CD4-positive, alpha-beta T cell (primary cell): ENCODE data around the gene CWC27. TPM values are rescaled to one million over a fixed set of nuclear protein-coding genes. Genes with fewer than 3 reads are reported as not detected.

Source experiments
- ATAC-seq: fragments of 200-7000 bp; cut with Tn5 transposase; one replicate; pipeline ENCODE4 v1.10.0; 2022; ENCODE audit warnings: mild to moderate bottlenecking; ENCODE audit not compliant: poor library complexity
- CTCF ChIA-PET: fragments of 350-600 bp; sonication (Branson Sonifier 250); formaldehyde crosslinking; loops from one replicate; lab custom pipeline; 2021; ENCODE audit warnings: antibody characterized with exemption, inconsistent platforms; lab: Charles Lee
- POLR2A ChIA-PET: fragments of 350-600 bp; sonication (Branson Sonifier 250); formaldehyde crosslinking; loops from one replicate; lab custom pipeline; 2021; ENCODE audit warnings: antibody characterized with exemption, inconsistent platforms; lab: Charles Lee
- DNase-seq, 14 experiments: peaks; one replicate each; pipeline ENCODE4 v3.0.0-alpha.2; 2013 to 2020; ENCODE audit warnings: mixed read lengths in 2 of 14
- H3K27ac ChIP-seq, 2 donors: one replicate each; pipeline versions ENCODE4 v1.5.1 to v1.7.0; 2013; ENCODE audit warnings: low read length in 2 of 2, low read depth in 1 of 2, mild to moderate bottlenecking in 1 of 2
- H3K27me3 ChIP-seq, 2 experiments: 1 replicate in 1 of 2; 2 replicates in 1 of 2; pipeline versions ENCODE4 v1.6.1 to v1.7.0; 2013; ENCODE audit warnings: low read length in 2 of 2, control low read depth in 1 of 2, mild to moderate bottlenecking in 1 of 2, moderate library complexity in 1 of 2; ENCODE audit not compliant: insufficient read depth in 2 of 2, control insufficient read depth in 1 of 2
- H3K36me3 ChIP-seq: one replicate; pipeline ENCODE4 v1.6.1; 2013; ENCODE audit warnings: low read length, control low read depth; ENCODE audit not compliant: insufficient read depth
- H3K4me1 ChIP-seq: one replicate; pipeline ENCODE4 v1.6.1; 2013; ENCODE audit warnings: low read length, control low read depth; ENCODE audit not compliant: insufficient read depth
- H3K4me3 ChIP-seq: one replicate; pipeline ENCODE4 v1.5.1; 2013; ENCODE audit warnings: mild to moderate bottlenecking, low read length, moderate library complexity
- H3K9me3 ChIP-seq, 2 experiments: 1 replicate in 1 of 2; 2 replicates in 1 of 2; pipeline versions ENCODE4 v1.6.1 to v1.7.0; 2013; ENCODE audit warnings: low read length in 2 of 2, mild to moderate bottlenecking in 2 of 2, control low read depth in 1 of 2, moderate library complexity in 1 of 2; ENCODE audit not compliant: control insufficient read depth in 1 of 2, insufficient read depth in 1 of 2
- H3K27ac Mint-ChIP-seq: one replicate; pipeline ENCODE4 v1.8.0; 2020; ENCODE audit warnings: mixed read lengths
- H3K27me3 Mint-ChIP-seq: one replicate; pipeline ENCODE4 v1.8.0; 2021; ENCODE audit warnings: mixed read lengths
- H3K36me3 Mint-ChIP-seq: one replicate; pipeline ENCODE4 v1.8.0; 2021; ENCODE audit warnings: low read depth, mixed read lengths
- H3K4me1 Mint-ChIP-seq: one replicate; pipeline ENCODE4 v1.8.0; 2021; ENCODE audit warnings: low read depth, mixed read lengths
- H3K4me3 Mint-ChIP-seq: one replicate; pipeline ENCODE4 v1.8.0; 2020; ENCODE audit warnings: mild to moderate bottlenecking, mixed read lengths
- H3K9me3 Mint-ChIP-seq: one replicate; pipeline ENCODE4 v1.8.0; 2020; ENCODE audit warnings: mixed read lengths
- CTCF ChIP-seq: fragments of 200-600 bp; IDR thresholded peaks from one replicate; pipeline ENCODE4 v1.8.0; 2022; ENCODE audit warnings: antibody characterized with exemption, mild to moderate bottlenecking
- intact Hi-C, 2 experiments: fragments of 100-400 bp; cut with DNase I in 1 of 2; cut with micrococcal nuclease in 1 of 2; formaldehyde crosslinking; loops; one replicate each; pipeline versions ENCODE4 v1.15.1 to v1.9.0; 2023 to 2025; cut with DNase I, micrococcal nuclease
- total RNA-seq, 174 experiments: library from RNA in 2 of 174; stranded (reverse) in 2 of 174; gene quantifications; one replicate each; pipeline ENCODE4 v1.2.3 and lab custom pipeline; 2021 to 2026

The CWC27 gene
- total RNA-seq, 2 experiments from 2014 or later, result 14.2 to 14.5 TPM

GRCh38 chr5:64746446-64746845 is 22.3 kb upstream of the CWC27 start:
- Mint-ChIP-seq H3K27ac (no peak overlapping the region), H3K36me3 (peaks cover 44% of the 10 kb centered on the region), H3K4me3 (no peak overlapping the region), H3K27me3 (no peaks in the 10 kb centered on the region), H3K9me3 (no peaks in the 10 kb centered on the region), H3K4me1 (peaks cover 13% of the 10 kb centered on the region)
- no peaks in the 10 kb centered on the region for H3K9me3 ChIP-seq
- ATAC-seq, result no peak
- intact Hi-C loops, result no loop called here
- H3K27me3 ChIP-seq, result no peaks in the 10 kb centered on the region
- no peak for TF ChIP-seq CTCF
- CTCF ChIA-PET, result no interaction called here
- H3K4me1 ChIP-seq, result no peaks in the 10 kb centered on the region
- POLR2A ChIA-PET, result interaction anchor here (0.9 kb wide), 1 partner anchor 21 kb away, joined by 3 read pairs; no protein-coding TSS in a partner anchor
- H3K36me3 ChIP-seq, result no peaks in the 10 kb centered on the region
- H3K4me3 ChIP-seq, result no peak overlapping the region
- no peak for DNase-seq
- H3K27ac ChIP-seq, result no peak overlapping the region

DNA sequence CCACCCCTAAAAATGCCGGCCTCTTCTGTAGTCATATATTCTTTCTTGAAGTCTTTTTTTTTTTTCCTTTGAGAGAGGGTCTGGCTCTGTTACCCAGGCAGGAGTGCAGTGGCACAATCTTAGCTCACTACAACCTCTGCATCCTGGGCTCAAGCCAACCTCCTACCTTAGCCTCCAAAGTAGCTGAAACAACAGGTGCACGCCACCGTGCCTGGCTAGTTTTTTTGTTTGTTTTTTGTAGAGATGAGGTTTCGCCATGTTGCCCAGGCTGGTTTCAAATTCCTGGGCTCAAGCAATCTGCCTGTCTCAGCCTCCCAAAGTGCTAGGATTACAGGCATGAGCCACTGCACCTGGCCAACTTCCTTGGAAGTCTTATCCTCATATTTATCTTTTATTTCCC is 19.3 kb upstream of the CWC27 start:
- TF ChIP-seq CTCF, result no peak
- Mint-ChIP-seq H3K27ac (no peak overlapping the region), H3K36me3 (peaks cover 43% of the 10 kb centered on the region), H3K9me3 (no peaks in the 10 kb centered on the region), H3K27me3 (no peaks in the 10 kb centered on the region), H3K4me1 (peaks cover 7% of the 10 kb centered on the region), H3K4me3 (no peak overlapping the region)
- H3K9me3 ChIP-seq, result no peaks in the 10 kb centered on the region
- no peak overlapping the region for H3K4me3 ChIP-seq
- peaks cover 11% of the 10 kb centered on the region for H3K36me3 ChIP-seq
- no peaks in the 10 kb centered on the region for H3K4me1 ChIP-seq
- intact Hi-C loops, result no loop called here
- no peaks in the 10 kb centered on the region for H3K27me3 ChIP-seq
- POLR2A ChIA-PET, result no interaction called here
- DNase-seq (no peak), ATAC-seq (no peak)
- CTCF ChIA-PET, result no interaction called here
- H3K27ac ChIP-seq, result no peak overlapping the region

- Mint-ChIP-seq H3K27ac (no peak overlapping the region), H3K4me3 (no peak overlapping the region), H3K4me1 (peaks cover 17% of the 10 kb centered on the region), H3K9me3 (no peaks in the 10 kb centered on the region), H3K36me3 (peaks cover 53% of the 10 kb centered on the region), H3K27me3 (no peaks in the 10 kb centered on the region)
- POLR2A ChIA-PET, result no interaction called here
- intact Hi-C loops, result no loop called here
- no peak overlapping the region for H3K4me3 ChIP-seq
- CTCF ChIA-PET, result no interaction called here
- H3K9me3 ChIP-seq, result no peaks in the 10 kb centered on the region
- H3K27me3 ChIP-seq, result no peaks in the 10 kb centered on the region
- TF ChIP-seq CTCF, result no peak
- no peak for DNase-seq
- no peak overlapping the region for H3K27ac ChIP-seq
- no peak for ATAC-seq
- H3K36me3 ChIP-seq, result peaks cover 13% of the 10 kb centered on the region
- H3K4me1 ChIP-seq, result no peaks in the 10 kb centered on the region
These were observed 14.7 kb upstream of the CWC27 start for GRCh38 chr5:64754066-64754465.
